SW480 (cell line): ENCODE measurements around the gene CNDP1.
"Not testable (repeated sequence)": the region's sequence is repeated elsewhere in the genome, so short reads cannot be mapped to it uniquely, and the experiment has no call there.

Experiments
- DNase-seq: peaks from one replicate; pipeline ENCODE4 v3.0.0-alpha.2; 2016; ENCODE audit warnings: low spot score

The CNDP1 gene

DNA sequence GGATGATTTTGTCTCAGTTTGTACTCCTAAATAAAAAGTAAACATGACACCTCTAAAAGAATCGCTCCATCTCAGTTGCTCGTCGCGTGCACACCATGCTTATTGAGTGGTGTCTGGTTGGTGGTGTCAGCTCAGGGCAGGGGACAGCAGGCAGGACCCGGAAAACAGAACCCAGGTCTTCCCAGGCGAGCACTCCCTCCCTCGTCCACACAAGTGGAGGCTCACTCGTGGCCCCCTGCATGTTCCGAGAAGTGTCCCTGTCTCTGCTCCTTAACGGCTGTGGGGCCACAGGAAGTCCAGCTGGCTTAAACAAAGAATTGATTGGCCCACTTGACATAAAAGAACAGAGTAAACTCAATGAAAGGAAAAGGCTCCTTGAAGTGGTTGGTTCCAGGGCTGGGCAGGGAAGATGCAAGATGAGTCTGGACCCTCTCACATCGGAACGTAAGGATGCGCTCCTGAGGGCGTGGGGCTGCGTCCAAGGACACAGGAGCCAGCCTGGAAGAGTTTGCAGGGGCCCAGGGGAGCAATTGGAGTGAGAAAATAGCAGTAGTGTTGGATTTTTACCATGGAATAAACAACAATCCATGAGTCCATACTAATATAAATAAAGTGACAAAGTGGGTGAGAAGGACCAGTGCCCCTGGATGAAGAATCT is 13.1 kb upstream of the CNDP1 start:
- DNase-seq: no peak

DNA sequence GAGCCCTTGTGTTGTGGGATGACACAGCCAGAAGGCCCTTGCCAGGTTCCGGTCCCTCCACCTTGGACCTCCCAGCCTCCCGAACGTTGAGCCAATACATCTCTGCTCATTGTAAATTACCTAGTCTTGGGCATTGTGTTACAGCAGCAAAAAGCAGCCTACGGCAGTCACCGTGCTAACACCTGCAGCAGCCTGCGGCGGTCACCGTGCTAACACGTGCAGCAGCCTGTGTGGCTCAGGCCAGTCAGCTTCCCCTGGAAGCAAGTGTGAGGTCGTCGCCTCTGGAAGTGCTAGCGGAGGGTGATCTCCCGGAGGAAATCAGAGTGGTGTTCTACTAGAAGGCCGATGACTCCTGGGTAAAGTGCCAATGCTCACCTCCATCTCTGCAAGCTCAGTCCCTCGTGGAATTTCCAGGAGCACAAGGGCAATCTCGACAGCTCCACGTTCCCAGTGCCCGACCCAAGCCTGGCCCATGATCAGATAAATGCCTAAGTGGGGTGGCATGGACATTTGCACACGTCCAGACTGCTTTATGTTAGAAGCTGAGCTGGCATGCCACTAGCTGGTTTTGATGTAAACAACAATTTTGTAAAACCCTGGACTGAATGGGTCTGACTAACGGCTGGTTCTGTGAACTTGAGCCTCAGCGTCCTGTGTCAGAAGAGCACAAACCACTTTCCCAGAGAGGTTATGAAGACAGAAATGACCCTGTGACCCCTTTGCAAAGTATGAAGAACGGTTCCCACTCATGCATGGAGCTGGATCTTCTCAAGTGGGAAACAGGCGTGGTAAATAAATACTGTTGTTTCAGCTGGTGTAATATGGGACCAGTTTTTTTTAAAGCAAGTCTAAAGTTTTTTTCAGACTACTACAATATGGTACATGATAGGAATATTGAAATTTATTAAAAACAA is 11.4 kb upstream of the CNDP1 start:
- DNase-seq: no peak

DNA sequence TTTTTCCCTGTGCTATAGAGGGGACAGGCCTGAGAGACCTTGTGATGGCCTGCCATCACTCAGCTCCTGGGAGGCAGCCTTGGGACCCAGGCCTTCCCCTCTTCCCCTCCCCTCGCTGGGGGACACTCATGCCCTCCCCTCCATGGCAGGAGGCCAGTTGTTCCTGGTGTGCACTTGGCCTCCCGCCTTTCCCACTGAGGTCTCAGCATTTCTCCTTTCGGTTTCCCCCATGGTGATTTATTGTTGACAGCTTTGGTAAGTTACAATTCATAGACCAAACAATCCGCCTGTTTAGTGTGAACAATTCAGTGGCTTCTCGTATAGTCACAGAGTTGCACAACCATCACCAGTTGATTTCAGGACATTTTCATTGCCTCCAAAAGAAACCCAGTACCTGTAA is 10.2 kb upstream of the CNDP1 start:
- DNase-seq: peak; percentile 20

DNA sequence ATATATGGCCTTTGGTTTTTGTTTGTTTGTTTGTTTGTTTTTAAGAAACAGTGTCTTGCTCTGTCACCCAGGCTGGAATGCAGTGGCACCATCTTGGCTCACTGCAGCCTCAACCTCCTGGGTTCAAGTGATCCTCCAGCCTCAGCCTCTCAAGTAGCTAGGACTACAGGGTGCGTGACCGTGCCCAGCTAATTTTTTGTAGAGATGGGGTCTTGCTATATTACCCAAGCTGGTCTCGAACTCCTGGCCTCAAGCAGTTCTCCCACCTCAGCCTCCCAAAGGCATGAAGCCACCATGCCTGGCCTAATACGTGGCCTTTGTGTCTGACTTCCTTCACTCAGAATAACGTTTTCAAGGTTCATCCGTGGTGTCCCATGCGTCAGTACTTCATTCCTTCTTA is 9.4 kb upstream of the CNDP1 start:
- DNase-seq: not testable (repeated sequence)

DNA sequence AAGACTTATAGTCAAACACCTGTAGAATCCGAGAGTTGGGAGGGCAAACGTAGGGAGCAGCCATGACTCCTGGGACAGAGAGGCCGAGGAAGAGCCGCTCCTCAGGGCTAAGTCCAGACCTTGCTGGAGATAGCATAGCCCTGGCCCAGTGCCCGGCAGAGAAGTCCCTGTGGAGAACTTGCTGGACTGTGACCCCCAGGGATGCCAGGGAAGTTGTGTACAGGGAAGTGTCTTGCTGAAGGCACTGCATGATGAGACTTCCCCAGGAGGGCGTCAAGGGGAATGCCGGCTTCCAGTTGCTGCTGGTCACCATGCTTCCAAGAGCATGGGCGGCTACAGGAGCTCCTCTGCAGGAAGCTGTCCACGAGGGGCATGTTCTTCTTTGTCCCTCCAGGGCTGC is 8.6 kb upstream of the CNDP1 start:
- no peak for DNase-seq

DNA sequence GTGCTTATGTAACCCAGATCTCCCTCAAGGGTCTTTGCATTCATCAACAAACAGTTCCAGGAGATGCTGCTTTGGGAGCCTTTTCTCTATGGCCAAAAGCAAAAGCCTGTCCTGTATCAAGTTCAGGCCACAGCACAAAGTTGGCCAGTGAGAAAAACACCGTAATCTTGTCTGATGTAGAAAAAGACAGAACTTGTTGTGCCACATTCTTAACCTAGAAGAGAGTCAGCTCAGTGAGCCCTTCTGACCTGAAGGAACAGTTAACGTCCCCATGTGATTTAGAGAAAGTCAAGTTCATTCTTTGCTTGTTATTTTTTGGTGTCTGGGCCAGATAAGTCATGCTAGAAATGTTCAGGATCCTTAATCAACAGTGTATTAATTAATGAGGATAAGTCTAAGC is 7.8 kb upstream of the CNDP1 start:
- DNase-seq: no peak

DNA sequence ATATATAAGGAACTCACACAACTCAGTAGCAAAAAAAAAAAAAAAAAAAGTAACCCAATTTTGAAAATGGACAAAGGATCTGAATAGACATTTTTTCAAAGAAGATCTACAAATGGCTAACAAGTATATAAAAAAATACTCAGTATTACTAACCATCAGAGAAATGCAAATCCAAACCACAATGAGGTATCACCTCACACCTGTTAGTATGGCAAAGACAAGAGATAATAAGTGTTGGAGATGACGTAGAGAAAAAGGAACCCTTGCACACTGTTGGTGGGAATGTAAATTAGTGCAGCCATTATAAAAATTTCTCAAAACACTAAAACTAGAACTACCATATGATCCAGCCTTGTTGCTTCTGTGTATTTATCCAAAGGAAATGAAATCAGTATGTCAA is 5.8 kb upstream of the CNDP1 start:
- no peak for DNase-seq

DNA sequence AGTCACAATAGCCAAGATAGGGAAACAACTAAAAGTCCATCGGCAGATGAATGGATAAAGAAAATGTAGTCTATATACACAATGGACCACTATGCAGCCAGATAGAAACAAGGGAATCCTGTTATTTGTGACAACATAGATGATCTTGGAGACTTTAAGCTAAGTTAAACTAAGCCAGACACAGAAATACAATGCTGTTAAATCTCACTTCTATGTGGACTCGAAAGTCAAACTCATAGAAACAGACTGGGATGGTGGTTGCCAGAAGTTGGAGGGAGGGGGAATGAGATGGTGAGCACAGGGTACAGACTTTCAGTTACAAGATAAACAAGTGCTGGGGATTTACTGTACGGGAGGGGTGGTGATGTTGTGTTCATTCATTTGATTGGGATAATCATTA is 5.4 kb upstream of the CNDP1 start:
- no peak for DNase-seq

DNA sequence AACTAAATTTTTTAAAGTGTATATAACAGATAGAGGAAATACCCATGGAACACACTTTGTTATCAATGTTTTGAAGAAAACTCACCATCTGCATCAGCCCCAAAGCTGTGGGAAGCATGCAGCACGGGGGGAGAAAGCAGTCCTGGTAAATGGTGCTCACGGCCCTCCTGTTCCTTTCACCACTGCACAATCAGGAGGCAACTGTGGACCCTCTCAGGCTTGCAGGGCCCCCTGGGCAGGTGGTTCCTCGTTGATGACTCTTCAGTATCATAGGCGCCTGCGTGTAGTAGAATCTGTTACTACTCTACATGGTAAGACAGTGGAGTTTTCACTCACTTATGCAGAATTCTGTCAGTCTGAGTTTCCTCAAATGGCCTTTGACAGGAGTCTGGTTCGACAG is 4.9 kb upstream of the CNDP1 start:
- no peak for DNase-seq

DNA sequence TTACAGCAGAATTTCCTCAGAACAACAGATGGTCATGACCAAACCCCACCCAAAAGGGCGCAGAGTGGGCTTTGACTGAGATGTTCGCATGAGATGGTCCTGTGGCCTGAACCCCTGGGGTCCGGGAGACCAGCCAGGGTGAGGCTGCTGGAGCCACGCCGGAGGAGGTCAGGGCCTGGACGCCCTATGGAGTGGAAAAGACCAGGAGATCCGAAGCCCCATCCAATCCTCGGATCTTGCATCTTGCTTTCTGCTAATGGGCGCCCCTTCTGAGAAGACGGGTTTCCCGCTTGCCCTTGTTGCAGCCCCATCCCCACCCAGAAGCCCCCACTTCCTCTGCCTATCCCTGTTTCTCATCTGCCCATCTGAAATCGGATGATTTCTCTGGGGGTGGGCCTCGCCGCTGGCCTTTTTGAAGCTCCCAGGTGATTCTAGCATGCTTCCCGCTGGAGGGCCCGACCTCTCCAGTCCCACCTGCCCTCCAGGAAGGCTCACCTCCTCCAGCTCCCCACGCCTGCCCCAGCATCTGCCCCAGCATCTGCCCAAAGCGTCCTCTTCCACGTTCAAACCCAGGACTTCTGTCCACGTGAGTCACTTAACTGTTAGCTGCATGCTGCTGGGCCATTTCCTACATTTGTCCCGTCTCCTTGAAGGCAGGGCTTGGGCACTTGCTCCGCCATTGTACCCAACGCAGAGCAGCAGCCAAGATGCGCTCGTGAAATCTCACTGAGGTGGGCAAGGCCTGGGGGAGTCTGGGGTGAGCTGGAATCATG is 4.3 kb upstream of the CNDP1 start:
- no peak for DNase-seq

DNA sequence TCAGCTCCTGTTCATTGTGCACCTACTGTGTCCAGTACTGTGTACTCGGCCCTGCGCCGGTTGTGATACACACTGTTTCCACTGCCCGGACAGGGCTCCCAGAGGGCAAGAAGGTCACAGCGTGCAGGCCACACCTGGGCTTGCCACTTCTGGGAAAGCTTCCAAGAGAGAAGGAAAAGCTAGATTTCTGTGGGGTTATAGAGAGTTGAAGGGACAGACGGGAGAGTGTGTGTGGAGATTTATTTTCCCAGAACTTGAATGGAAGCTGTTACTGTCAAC is 3.8 kb upstream of the CNDP1 start:
- no peak for DNase-seq

DNA sequence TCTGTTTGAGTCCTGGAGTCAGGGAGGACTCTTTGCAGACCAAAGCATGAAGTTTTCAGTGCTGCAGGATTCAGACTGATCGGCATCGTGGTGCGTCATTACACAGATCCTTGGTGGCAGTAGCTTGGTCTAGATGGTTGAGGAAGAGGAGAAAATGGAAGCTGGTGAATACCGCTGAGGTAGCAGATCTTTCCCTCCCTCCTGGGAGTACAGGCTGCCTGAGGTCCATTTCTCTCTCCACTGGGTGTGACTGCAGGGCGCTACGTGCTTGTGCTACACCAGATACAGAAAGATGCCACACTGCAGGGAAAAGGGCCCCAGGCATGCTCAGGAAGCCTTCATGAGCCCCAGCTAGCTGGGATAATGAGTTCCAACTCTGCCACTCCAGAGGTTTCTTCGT is 3.3 kb upstream of the CNDP1 start:
- DNase-seq: no peak

DNA sequence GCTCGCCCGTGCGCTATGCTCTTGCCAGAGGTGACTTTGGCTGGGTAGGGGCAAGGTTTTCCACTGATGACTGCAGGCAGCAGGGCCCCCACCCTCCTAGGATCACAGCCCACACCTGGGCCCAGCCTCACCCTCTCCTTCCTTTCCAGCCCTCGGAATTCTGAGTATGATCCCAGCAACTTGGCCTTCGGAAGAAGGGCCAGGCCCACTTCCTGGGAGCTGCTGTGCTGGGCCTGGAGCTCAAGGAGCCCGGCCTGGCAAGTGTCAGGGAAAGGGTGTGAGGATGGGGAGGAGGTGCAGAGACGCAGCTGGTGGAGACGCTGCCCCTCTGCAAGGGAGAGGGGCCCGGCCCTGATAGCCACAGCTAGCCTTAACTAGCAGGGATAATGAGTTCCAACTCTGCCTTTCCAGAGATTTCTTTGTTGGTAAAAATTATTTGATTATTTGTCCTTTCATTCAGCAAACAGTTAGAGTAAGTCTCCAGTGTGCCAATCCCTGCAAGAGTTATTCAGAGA is 1.7 kb upstream of the CNDP1 start:
- no peak for DNase-seq

DNA sequence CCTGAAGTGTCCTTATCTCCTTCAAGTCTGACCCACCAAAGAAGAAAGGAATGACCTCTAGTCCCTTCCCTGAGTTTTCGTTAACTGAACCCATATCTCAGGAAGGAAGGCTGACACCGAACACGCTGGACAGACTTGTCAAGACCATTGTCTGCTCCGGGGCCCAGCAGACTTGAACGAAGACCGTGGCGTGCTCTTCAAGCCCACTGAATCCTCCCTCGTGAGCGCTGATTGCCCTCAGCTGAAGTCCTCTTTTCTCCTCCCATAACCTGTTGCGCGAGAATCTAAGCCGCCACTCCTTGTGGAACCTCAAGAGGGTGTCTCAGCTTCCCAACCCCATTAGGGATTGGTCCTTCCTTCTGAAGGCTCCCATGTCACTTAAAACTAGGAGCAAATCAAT is 634 bp upstream of the CNDP1 start:
- DNase-seq: no peak

DNA sequence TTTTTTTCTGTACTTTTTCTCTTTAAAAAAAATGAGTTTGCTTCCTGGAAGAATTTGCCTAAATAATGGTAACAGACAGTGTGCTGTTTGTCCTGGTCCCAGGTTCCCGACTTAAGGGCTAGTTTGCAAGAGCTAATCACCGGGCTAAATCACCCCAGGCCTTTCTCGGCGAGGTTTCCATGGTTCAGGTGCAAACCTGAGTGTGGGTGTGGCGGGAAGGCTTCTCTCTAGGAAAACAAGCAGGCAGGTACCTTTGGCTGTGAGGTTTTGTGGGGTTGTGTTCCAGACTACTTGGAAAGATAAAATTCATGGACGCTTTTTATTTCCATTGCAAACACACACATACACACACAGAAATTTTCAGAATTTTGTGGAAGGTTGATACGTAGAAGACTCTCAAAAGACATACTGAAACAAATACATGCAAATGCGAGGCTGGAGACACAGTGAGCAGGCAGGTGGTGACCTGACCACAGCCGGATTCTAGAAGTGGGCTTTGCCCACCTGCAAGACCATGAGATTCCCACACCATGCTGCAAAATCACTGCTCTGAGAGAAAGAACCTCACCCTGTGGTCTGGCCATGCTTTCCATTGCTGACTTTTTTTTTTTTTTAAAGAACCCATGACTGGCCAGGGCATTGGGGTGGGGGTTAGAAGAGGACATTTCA is 815 bp downstream of the CNDP1 start:
- no peak for DNase-seq

DNA sequence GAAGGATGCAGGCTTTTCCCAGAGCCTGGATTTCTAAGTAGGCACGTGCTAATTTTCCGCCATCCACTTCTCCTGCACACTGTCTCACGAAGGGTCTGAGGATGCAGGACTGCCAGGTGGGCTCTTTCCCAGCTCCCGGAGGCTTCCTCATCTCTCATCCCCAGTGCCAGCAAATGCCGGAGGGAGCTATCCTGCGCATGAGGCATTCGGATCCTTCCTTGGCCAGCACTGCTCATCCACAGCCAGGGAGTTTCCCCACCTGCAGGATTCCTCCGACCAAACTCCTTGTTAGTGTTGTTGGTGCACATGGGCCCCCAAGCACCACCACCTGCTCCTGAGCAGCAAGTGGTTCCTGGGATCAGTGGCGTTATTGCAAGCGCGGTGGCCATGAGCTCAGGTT is 5.0 kb downstream of the CNDP1 start:
- DNase-seq: no peak

DNA sequence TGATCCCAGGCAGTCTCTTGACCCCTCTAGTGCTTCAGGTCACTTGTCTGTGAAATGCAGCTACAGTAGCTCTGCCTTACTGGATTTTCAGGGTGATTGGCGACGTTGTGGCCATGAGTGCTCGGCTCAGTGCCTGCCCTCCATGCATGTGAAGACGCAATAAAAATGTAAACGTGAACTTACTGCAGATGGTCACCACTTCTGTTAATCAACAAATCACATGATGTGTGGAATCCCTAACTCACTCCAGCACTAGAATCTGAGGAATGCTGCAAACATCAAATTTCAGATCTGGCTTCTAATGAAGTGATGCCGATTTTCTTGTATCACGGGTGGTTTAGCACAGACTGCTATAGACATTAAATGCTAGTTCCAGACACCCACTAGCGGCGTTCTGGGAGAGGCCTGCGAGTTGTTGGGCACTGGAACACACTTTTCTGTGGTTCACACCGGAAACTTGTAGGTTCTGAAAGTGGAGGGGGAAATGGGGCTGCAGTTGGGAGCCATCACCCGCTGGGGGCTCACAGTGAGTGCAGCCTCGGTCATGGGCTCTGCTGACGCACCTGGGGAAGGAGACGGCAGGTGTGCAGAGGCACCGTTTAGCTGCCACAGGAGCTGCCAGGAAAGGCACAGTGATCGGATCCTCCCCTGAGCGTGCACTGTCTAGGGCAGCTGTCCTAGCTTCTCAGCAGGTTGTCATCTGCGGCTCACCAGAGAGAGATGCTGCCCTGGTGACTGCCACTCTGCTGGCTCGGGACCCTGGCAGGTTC is 6.5 kb downstream of the CNDP1 start:
- no peak for DNase-seq

DNA sequence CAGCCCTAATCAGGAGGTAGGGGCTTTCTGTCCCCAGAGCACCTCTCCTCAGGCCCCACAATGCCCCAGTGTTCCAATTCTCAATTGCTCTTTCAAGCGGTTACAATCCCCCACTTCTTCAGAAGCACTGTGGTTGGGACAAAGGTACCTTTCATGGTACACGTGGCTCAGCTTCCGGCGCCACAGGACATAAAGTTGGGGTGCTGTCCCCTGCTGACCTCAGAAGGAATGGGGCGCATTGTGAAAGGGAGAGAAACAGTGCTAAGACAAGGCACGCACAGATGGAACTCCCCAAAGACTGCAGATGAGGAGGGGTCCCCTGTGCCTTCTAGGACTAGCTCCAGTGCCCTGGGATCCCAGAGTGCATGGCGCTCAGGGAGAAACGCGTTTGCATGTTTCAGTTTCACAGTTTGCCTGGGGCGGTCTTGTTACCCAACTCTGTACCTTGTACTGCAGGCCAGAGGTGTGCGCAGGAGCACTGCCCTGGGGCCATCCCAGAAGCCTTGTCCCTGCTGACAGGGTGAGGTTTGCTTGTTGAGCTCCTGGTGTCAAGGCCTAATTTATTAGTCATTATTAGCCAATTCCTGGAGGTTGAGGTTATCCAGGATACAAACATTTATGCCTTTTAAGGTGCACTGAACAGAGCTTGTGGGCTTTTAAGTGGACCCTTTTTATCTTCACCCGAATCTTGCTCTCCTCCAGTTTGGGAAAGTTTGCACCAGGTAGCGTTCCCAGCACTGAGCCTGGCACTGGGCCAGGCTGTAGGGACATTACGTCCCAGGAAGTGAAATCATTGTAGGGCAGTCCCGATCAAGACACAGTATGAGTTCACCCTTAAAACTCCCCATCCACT is 7.6 kb downstream of the CNDP1 start:
- DNase-seq: no peak

DNA sequence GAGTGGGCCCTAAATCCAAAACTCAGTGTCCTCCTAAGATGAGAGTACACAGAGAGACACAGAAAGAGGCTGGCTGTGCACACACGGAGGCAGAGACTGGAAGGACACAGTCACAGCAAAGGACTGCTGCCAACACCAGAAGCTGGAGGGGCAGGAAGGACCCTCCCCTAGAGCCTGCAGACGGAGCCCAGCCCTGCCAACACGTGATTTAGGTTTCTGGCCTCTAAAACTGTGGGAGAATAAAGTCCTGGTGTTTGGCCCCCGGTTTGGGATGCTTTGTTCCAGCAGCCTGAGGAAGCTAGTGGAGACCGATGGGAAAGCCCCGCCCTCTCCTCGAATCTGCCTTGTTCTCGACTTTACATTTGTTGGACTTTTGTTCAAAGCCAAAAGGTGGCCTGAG is 10.6 kb downstream of the CNDP1 start:
- no peak for DNase-seq

DNA sequence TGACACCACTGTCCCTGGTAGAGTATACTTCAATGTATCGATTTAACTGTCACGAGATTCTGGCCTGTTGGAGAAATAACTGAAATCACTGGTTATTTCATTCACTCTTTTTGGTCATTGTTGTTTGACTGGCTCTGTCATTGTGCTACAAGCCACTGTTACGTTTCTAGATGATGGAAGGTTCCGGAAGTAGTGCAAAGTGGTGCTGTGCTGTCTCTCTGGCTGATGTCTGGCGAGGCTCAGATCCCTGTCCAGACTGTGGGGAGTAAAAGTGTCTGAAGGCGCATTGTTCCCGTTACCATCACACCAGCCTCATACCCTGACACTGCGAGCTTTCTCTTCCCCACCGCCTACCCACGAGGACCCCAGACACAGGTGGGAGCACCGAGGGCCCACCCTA is 11.7 kb downstream of the CNDP1 start:
- no peak for DNase-seq
